SK-N-SH (cell line): ENCODE results near the gene RAB38. TPM values are rescaled to one million over a fixed set of nuclear protein-coding genes. Genes with fewer than 3 reads are reported as not detected.

Source experiments
- CTCF ChIA-PET: fragments of 300-600, 350-600 bp; formaldehyde crosslinking; extraction: SDS; loops from one replicate; lab custom pipeline; 2021; lab: Yijun Ruan, JAX
- POLR2A ChIA-PET: fragments of 350-600 bp; sonication (Branson Sonifier 250); formaldehyde crosslinking; extraction: SDS; loops from one replicate; lab custom pipeline; 2020; ENCODE audit warnings: antibody characterized with exemption, inconsistent platforms; lab: Yijun Ruan, JAX
- DNase-seq: peaks from one replicate; pipeline ENCODE4 v3.0.0; 2012
- H2AFZ ChIP-seq: fragments of 200-600 bp; sonication (generic); 2 replicates; pipeline ENCODE4 v1.8.1; 2016; ENCODE audit warnings: antibody characterized with exemption, mild to moderate bottlenecking, low read depth
- H3F3A ChIP-seq: fragments of 200-600 bp; sonication (generic); replicated peaks from 2 replicates; pipeline ENCODE3; 2016; ENCODE audit warnings: antibody characterized with exemption, mild to moderate bottlenecking; ENCODE audit not compliant: insufficient read depth
- H3K27ac ChIP-seq, 2 experiments: fragments of 200-500 bp in 1 of 2; fragments of 200-600 bp in 1 of 2; sonication (Bioruptor generic) in 1 of 2; sonication (generic), shearing (Covaris generic) in 1 of 2; 2 replicates each; pipeline versions ENCODE4 v1.5.1 to v1.6.1; 2014 to 2016; ENCODE audit warnings: low read depth in 2 of 2, inconsistent platforms in 1 of 2, low read length in 1 of 2, mild to moderate bottlenecking in 1 of 2, mixed read lengths in 1 of 2
- H3K27me3 ChIP-seq: fragments of 200-600 bp; sonication (generic), shearing (Covaris generic); 2 replicates; pipeline ENCODE4 v1.6.1; 2016; ENCODE audit warnings: mixed run types; ENCODE audit not compliant: insufficient read depth
- H3K36me3 ChIP-seq, 2 experiments: fragments of 200-500 bp in 1 of 2; fragments of 200-600 bp in 1 of 2; sonication (Bioruptor generic) in 1 of 2; sonication (generic) in 1 of 2; replicated peaks in 1 of 2; 2 replicates each; pipeline versions ENCODE3 to v1.5.1; 2014 to 2016; ENCODE audit warnings: low read length in 1 of 2, mild to moderate bottlenecking in 1 of 2; ENCODE audit not compliant: insufficient read depth in 2 of 2, control insufficient read depth in 1 of 2
- H3K4me1 ChIP-seq, 2 experiments: fragments of 200-500 bp in 1 of 2; fragments of 200-600 bp in 1 of 2; sonication (Bioruptor generic) in 1 of 2; sonication (generic), shearing (Covaris generic) in 1 of 2; 2 replicates each; pipeline versions ENCODE4 v1.5.1 to v1.6.1; 2014 to 2016; ENCODE audit warnings: low read depth in 1 of 2, low read length in 1 of 2, mixed run types in 1 of 2; ENCODE audit not compliant: insufficient read depth in 2 of 2, control insufficient read depth in 1 of 2
- H3K4me2 ChIP-seq: fragments of 200-600 bp; sonication (generic), shearing (Covaris generic); 2 replicates; pipeline ENCODE4 v1.6.1; 2017; ENCODE audit warnings: mixed run types
- H3K4me3 ChIP-seq, 2 experiments: fragments of 200-500 bp in 1 of 2; fragments of 200-600 bp in 1 of 2; sonication (Bioruptor generic) in 1 of 2; sonication (generic), shearing (Covaris generic) in 1 of 2; 2 replicates each; pipeline versions ENCODE4 v1.5.1 to v1.8.1; 2014 to 2016; ENCODE audit warnings: low read depth in 2 of 2, inconsistent platforms in 1 of 2, low read length in 1 of 2, mild to moderate bottlenecking in 1 of 2, mixed read lengths in 1 of 2, moderate library complexity in 1 of 2
- H3K79me2 ChIP-seq: fragments of 200-600 bp; sonication (generic); 2 replicates; pipeline ENCODE4 v1.8.1; 2017; ENCODE audit warnings: mild to moderate bottlenecking; ENCODE audit not compliant: insufficient read depth
- H3K9ac ChIP-seq: fragments of 200-600 bp; sonication (generic); 2 replicates; pipeline ENCODE4 v1.6.1; 2017; ENCODE audit warnings: mixed run types
- H3K9me2 ChIP-seq: fragments of 200-600 bp; sonication (generic); 2 replicates; pipeline ENCODE4 v1.6.1; 2017; ENCODE audit warnings: mixed run types
- H3K9me3 ChIP-seq: fragments of 200-600 bp; sonication (generic); 2 replicates; pipeline ENCODE4 v1.6.1; 2017; ENCODE audit warnings: mixed run types, mild to moderate bottlenecking, moderate library complexity
- H4K20me1 ChIP-seq: fragments of 200-600 bp; sonication (generic); 2 replicates; pipeline ENCODE4 v1.6.1; 2017; ENCODE audit warnings: mild to moderate bottlenecking, mixed run types; ENCODE audit not compliant: insufficient read depth
- ELF1 ChIP-seq: IDR thresholded peaks from 2 replicates; pipeline ENCODE4 v1.4.0; 2012
- EP300 ChIP-seq, 2 experiments: IDR thresholded peaks; 2 replicates each; pipeline versions ENCODE4 v1.4.0 to v1.6.1; 2012; ENCODE audit warnings: borderline replicate concordance in 1 of 2, low read depth in 1 of 2, low read length in 1 of 2
- FOXM1 ChIP-seq: IDR thresholded peaks from 2 replicates; pipeline ENCODE4 v1.4.0; 2012; ENCODE audit warnings: low read depth, mild to moderate bottlenecking
- GABPA ChIP-seq: IDR thresholded peaks from 2 replicates; pipeline ENCODE4 v1.4.0; 2012; ENCODE audit warnings: low read depth, mild to moderate bottlenecking
- GATA2 ChIP-seq: sonication (generic); formaldehyde crosslinking; IDR thresholded peaks from 2 replicates; pipeline ENCODE4 v1.5.0; 2020; ENCODE audit warnings: mild to moderate bottlenecking, missing genetic modification reagents
- JUND ChIP-seq: IDR thresholded peaks from 2 replicates; pipeline ENCODE4 v1.4.0; 2012
- MEF2A ChIP-seq: IDR thresholded peaks from 2 replicates; pipeline ENCODE4 v1.4.0; 2012; ENCODE audit warnings: low read depth, borderline replicate concordance
- MXI1 ChIP-seq: IDR thresholded peaks from 2 replicates; pipeline ENCODE4 v1.6.1; 2012; ENCODE audit warnings: mild to moderate bottlenecking, low read depth, low read length, improper control_type of control experiment
- RCOR1 ChIP-seq: fragments of 150-350 bp; IDR thresholded peaks from 2 replicates; pipeline ENCODE4 v1.6.1; 2017; ENCODE audit warnings: antibody characterized with exemption, low read length
- RFX5 ChIP-seq: IDR thresholded peaks from 2 replicates; pipeline ENCODE4 v1.6.1; 2012; ENCODE audit warnings: mild to moderate bottlenecking, improper control_type of control experiment, low read length
- RXRA ChIP-seq: IDR thresholded peaks from 2 replicates; pipeline ENCODE4 v1.4.0; 2012; ENCODE audit warnings: low read depth, mild to moderate bottlenecking, borderline replicate concordance
- SMC3 ChIP-seq: IDR thresholded peaks from 2 replicates; pipeline ENCODE4 v1.6.1; 2012; ENCODE audit warnings: low read depth, low read length, improper control_type of control experiment
- TAF1 ChIP-seq: IDR thresholded peaks from 2 replicates; pipeline ENCODE4 v1.6.1; 2012; ENCODE audit warnings: low read depth, mild to moderate bottlenecking, low read length, moderate library complexity, borderline replicate concordance
- TCF12 ChIP-seq: IDR thresholded peaks from 2 replicates; pipeline ENCODE4 v1.4.0; 2012
- WGBS: methylation state at CpG from one replicate; pipeline ENCODE4 v1.1.6; 2017; ENCODE audit warnings: low lambda C conversion rate; 5-methylcytosine and 5-hydroxymethylcytosine counted together
- polyA plus RNA-seq, 3 experiments: library from polyadenylated mRNA; depleted of rRNA; stranded (reverse); fragments of >200 nt; gene quantifications; 2 replicates each; pipeline ENCODE4 v1.2.3, GENCODE V29; 2012
- TF ChIP-seq, protein P1 (sequence below): fragments of 200-600 bp; sonication (generic); IDR thresholded peaks from 2 replicates; pipeline ENCODE4 v1.6.1; 2017; ENCODE audit warnings: antibody characterized with exemption, mild to moderate bottlenecking, moderate library complexity
- TF ChIP-seq, protein P2 (sequence below): IDR thresholded peaks from 2 replicates; pipeline ENCODE4; 2012

Gene RAB38
- polyA plus RNA-seq, 1 of the 3 experiments (the other 2 are of a cell fraction): 0.66 TPM

DNA sequence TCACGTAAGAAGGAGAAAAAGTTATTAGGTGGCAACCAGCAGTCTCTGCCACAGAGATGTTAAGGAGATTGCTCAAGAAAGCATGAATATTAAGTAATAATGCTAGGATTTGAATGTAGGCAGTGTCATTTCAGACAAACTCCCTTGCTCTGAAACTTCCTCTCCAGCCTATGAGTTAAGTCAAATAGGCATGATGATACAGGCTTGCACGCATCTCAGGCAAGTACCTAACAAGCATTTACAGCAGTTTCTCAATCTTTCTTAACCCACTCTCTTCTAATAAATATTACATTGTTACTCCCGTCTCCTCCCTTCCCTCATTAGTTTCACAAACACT is 72.7 kb downstream of the RAB38 start:
- H3K9me3 ChIP-seq: no peaks in the 10 kb centered on the region
- CTCF ChIA-PET: interaction anchor here (0.7 kb wide), 1 partner anchor 382 kb away, joined by 3 read pairs; no protein-coding TSS in a partner anchor
- no peak overlapping the region for H3K4me3 ChIP-seq
- H4K20me1 ChIP-seq: no peaks in the 10 kb centered on the region
- POLR2A ChIA-PET: no interaction called here
- no peak for DNase-seq
- 14% methylated on average over 3 of the region's 3 CpGs for WGBS
- H3K27me3 ChIP-seq: no peaks in the 10 kb centered on the region; the same call in 1 of the 2 replicates
- no peak overlapping the region for H2AFZ ChIP-seq
- no peak overlapping the region for H3K4me2 ChIP-seq
- no peaks in the 10 kb centered on the region; a peak in 1 of 4 replicates for H3K4me1 ChIP-seq
- H3K79me2 ChIP-seq: no peaks in the 10 kb centered on the region
- no peak overlapping the region for H3K9ac ChIP-seq
- H3K9me2 ChIP-seq: no peaks in the 10 kb centered on the region
- TF ChIP-seq EP300 (IDR thresholded peaks at IDR 0.05; ENCODE audit: borderline replicate concordance in 1 of 2, low read depth in 1 of 2, low read length in 1 of 2) (no peak), RFX5 (no peak), GABPA (no peak), MEF2A (no peak), RCOR1 (no peak), GATA2 (CRISPR knock-in tag) (no peak), MXI1 (no peak), JUND (no peak), TCF12 (no peak), FOXM1 (no peak)
- no peaks in the 10 kb centered on the region for H3F3A ChIP-seq
- no peaks in the 10 kb centered on the region for H3K36me3 ChIP-seq
- no peak overlapping the region for H3K27ac ChIP-seq

DNA sequence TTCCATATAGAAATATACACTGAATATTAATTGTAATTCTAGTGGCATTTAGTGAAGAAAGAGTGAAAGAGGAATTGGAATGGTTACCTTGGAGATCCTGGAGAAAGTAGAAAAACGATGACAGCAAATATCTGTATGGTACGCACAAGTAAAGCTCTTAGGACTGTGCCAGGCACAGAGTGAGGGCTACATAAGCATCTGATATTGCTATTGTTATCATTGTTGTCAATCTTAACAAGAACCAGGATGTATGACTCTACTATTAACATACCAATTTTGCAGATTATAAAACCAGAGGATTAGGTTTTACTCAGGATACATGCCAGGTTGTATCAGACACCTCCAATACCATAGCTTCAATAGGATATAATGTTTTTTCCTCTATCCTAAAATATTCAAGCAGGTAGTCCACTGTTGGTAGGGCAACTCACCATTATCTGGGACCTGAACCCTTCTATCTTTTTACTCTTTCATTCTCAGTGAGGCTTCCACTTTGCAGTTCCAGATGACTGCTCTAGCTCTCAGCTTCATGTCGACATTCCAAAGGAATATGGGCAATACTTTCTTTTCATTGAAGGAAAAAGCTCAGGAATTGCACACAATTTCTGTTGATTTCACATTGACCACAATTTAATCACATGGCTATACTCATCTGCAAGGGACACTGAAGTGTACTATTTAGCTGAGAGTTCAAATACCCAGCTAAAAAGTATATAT is 73.2 kb downstream of the RAB38 start:
- H2AFZ ChIP-seq: no peak overlapping the region
- H3K4me2 ChIP-seq: no peak overlapping the region
- H3F3A ChIP-seq: no peaks in the 10 kb centered on the region
- no peaks in the 10 kb centered on the region; the same call in 1 of the 2 replicates for H3K27me3 ChIP-seq
- no peaks in the 10 kb centered on the region for H3K36me3 ChIP-seq
- H4K20me1 ChIP-seq: no peaks in the 10 kb centered on the region
- no peaks in the 10 kb centered on the region for H3K9me2 ChIP-seq
- H3K4me1 ChIP-seq: no peaks in the 10 kb centered on the region; a peak in 1 of 4 replicates
- 9% methylated on average over 3 of the region's 3 CpGs for WGBS
- CTCF ChIA-PET: interaction anchor here (0.7 kb wide), 2 partner anchors 8 to 383 kb away, joined by 3 read pairs; no protein-coding TSS in a partner anchor
- POLR2A ChIA-PET: no interaction called here
- H3K27ac ChIP-seq: no peak overlapping the region
- no peak for TF ChIP-seq EP300 (IDR thresholded peaks at IDR 0.05; ENCODE audit: borderline replicate concordance in 1 of 2, low read depth in 1 of 2, low read length in 1 of 2)
- TF ChIP-seq GABPA: no peak
- no peak for TF ChIP-seq ELF1
- TF ChIP-seq TCF12: no peak
- TF ChIP-seq TAF1: no peak
- no peak for TF ChIP-seq RXRA
- TF ChIP-seq, protein P1, sequence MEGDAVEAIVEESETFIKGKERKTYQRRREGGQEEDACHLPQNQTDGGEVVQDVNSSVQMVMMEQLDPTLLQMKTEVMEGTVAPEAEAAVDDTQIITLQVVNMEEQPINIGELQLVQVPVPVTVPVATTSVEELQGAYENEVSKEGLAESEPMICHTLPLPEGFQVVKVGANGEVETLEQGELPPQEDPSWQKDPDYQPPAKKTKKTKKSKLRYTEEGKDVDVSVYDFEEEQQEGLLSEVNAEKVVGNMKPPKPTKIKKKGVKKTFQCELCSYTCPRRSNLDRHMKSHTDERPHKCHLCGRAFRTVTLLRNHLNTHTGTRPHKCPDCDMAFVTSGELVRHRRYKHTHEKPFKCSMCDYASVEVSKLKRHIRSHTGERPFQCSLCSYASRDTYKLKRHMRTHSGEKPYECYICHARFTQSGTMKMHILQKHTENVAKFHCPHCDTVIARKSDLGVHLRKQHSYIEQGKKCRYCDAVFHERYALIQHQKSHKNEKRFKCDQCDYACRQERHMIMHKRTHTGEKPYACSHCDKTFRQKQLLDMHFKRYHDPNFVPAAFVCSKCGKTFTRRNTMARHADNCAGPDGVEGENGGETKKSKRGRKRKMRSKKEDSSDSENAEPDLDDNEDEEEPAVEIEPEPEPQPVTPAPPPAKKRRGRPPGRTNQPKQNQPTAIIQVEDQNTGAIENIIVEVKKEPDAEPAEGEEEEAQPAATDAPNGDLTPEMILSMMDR: no peak
- TF ChIP-seq, protein P2, sequence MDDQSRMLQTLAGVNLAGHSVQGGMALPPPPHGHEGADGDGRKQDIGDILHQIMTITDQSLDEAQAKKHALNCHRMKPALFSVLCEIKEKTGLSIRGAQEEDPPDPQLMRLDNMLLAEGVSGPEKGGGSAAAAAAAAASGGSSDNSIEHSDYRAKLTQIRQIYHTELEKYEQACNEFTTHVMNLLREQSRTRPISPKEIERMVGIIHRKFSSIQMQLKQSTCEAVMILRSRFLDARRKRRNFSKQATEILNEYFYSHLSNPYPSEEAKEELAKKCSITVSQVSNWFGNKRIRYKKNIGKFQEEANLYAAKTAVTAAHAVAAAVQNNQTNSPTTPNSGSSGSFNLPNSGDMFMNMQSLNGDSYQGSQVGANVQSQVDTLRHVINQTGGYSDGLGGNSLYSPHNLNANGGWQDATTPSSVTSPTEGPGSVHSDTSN: no peak
- no peak for TF ChIP-seq SMC3
- no peak for TF ChIP-seq RCOR1
- no peak for TF ChIP-seq FOXM1
- no peaks in the 10 kb centered on the region for H3K79me2 ChIP-seq
- no peak overlapping the region for H3K4me3 ChIP-seq
- no peak for DNase-seq
- no peaks in the 10 kb centered on the region for H3K9me3 ChIP-seq
- H3K9ac ChIP-seq: no peak overlapping the region
